RCC 7860 (cell line): ENCODE results near the gene JHY.

Source experiments
- DNase-seq: peaks from one replicate; pipeline ENCODE4 v3.0.0-alpha.2; 2015; ENCODE audit warnings: low spot score
- FAIRE-seq: peaks from 2 replicates; lab custom pipeline; 2012; peaks lifted over from hg19 to GRCh38; lab: Jason Lieb, UNC

The JHY gene

DNA sequence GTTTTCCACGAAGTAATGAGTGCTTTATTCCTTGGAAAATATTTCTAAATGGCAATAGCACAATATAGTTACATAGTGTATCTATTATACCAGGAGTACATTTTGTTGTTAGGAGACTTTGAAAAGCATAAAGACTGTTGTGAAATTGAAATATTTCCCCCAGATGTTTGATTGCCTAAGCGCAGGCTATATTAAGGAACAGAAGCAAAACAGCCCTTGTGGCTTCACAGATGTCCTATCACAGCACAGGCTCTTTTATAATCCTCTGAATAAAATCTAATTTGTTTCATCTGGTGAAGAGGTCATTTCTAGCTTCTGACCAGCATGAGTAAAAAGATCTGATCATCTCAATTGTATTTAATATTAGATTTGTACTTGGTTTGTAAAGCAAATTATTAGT is 50.9 kb downstream of the JHY start:
- FAIRE-seq = no peak
- DNase-seq = no peak

DNA sequence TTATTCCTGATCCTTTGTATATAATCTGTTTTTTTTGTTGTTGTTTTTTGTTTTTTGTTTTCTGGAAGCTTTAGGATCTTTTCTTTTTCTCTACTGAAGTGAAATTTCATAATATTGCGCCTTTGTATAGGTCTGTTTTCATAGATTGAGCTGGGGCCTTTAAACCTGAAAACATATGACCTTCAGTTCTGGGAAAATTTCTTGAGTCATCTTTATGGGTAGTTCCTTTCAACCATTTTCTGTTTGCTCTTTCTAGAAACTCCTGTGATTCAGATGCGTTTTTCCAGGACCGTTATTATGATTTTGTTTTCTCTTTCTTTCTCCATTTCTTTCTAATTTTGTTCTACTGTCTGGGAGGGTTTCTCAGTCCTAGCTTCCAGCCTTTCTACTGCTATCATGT is 55.4 kb downstream of the JHY start:
- no peak for DNase-seq
- FAIRE-seq = no peak

GRCh38 chr11:122938557-122938956 is 56.0 kb downstream of the JHY start:
- DNase-seq (no peak), FAIRE-seq (no peak)

DNA sequence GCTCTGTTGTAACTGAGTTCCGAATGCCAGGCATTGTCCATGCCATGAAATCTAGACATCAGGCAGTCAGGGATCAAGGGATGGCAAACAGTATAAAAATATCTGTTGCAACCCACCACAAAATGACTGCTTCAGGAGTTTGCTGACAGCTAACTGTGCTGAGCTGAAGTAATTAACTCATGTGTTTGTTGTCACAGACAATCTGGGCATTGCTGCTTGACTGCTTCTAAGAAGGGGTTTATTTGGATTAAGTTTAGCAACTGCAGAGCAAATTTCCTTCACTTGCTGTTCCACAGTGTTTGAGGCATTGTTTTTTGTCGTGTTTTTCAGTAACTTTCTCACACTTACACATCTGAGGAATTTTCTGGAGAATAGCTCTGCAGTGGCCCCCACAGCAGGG is 68.7 kb downstream of the JHY start:
- DNase-seq (no peak), FAIRE-seq (no peak)

GRCh38 chr11:122954455-122954854 is 71.9 kb downstream of the JHY start:
- FAIRE-seq (no peak), DNase-seq (no peak)

DNA sequence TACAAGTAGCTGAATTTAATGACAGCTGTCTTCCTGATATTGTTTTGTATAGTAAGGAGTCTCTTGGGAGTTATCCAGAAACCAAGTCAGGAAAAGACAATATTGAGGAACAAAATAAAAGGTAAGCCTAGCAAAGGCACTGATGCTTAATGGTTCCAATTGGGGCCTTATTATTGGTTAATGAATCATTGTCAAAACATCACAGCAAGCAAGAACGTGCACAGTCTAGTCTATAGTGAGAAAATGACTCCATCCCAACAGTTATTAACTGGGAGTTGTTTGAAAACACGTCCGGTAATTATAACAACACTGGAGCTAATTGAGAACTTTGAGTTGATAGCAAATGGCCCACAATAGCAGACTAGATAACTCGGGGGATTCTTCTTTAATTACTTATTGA is 81.4 kb downstream of the JHY start:
- FAIRE-seq (no peak), DNase-seq (no peak)

DNA sequence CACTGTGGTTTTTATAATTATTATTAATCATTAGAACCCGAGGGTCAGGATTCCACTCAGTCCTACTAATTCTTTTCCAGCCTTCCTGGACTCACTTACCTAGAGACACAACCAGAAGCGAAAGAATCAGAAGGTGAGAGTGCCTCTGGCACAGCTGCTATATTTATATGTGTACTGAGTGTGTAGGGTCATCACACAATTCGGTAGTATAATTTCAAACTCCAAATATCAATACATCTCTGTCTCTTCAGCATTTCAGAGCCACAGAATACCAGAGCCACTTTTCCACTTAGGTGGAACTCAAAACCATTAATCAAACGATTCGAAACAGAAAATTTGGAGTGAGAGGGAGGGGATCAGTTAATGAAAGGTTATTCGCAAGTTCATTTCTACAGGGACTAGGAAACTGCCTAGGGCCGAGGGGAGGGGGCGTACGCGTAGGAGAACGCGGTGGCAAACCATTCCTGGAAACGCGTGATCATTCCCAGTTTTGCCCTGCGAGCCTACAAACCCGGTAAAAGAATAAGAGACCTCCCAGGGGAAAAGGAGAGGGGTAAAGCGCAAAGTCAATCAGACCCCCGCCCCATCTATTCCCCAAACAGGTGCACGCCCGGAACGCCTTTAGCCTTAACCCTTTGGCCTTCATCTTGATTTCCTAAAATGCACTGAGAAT is 93.6 kb downstream of the JHY start:
- no peak for DNase-seq
- FAIRE-seq = no peak

GRCh38 chr11:122976734-122977469 is 94.3 kb downstream of the JHY start:
- DNase-seq = no peak
- no peak for FAIRE-seq

DNA sequence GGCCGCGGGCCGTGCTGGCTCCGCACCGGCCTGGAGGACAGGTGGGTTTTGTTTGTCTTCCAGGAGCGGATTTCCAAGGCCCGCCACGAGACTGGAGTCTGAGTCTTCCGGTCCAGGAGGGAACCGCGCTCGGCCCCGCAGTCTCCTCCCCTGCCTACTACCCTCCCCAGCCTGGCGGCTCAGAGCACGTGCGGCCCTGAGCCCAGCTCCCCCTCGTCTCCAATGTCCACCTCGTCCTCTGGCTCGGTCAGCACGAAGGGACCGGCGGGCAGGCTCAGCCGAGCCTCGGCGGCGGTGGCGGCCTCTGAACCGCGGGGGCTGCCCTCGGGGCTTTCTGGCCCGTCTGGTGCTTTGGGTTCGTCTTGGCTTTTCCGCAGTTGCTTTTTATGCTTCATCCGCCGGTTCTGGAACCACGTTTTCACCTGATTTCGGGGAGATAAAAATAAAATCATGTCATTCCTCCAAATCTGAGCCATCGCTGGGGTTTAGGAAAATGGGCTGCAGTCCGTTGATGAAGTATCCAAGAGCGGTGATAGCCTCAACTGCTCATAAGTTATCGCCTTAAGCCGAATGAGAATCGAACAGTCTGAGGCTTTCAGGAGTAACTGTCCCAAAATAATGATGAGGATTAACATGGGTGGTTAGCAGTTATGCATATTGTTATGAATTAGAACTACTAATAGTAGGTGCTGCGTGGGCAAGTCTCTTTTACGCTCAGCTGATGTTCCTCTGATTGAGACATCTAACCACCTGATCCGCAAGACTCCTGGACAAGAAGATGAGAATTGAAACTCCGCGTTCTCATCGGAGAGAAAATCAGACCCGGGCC is 95.1 kb downstream of the JHY start:
- no peak for FAIRE-seq
- DNase-seq = no peak

DNA sequence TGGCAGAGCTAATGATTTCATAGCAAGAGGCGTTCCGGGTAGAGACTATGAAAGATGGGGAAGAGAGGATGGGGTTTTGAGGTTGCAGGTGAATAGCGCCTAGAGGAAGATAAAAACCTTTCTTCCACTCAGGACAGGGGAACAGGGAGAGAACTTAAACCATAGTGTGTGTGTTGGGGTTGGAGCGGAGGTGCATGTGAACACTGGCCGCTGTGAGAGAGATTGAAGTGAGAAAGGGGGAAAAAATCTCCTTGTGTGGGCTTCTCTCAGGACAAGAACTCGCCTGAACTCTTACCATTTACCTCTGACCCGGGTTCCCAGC is 95.7 kb downstream of the JHY start:
- DNase-seq (no peak), FAIRE-seq (no peak)

DNA sequence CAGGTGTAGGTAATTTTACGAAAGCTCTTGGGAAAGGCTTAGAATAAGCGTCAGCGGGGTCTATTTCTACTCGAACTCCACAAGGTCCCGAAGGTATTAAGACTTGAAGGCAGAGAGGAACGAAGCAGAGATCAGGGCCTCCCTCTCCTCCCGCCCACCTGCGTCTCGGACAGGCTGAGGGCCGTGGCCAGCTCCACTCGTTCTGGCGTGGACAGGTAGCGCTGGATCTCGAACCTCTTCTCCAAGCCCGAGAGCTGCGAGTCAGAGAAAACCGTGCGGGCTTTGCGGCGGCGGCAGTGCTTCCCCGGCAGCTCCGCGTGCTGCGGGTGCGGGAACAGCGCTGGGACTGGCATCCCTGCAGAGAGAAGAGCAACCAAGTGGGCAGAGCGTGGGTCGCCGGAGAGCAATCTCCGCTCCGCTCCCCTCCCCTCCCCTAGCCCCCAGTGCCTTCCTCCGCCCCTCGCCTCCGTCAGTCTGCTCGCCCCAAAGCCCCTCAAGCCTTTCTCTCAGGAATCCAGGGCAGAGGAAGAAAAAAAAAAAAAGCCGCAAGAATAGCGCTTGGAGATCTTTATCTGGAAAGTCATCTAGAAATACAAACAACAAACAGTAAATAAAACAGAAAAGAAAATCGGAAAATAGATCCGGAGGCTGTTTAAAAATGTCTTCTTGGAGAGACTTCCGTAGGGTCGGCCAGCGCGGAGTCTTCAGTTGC is 96.7 kb downstream of the JHY start:
- FAIRE-seq = no peak
- DNase-seq = no peak

GRCh38 chr11:122979815-122980595 is 97.4 kb downstream of the JHY start:
- DNase-seq (no peak), FAIRE-seq (no peak)

GRCh38 chr11:122981388-122982264 is 99.1 kb downstream of the JHY start, which contains the start of gene BSX:
TSS of gene BSX (minus strand) at chr11:122981834. CDS start at chr11:122981671, 163 bp downstream.
- FAIRE-seq = no peak

DNA sequence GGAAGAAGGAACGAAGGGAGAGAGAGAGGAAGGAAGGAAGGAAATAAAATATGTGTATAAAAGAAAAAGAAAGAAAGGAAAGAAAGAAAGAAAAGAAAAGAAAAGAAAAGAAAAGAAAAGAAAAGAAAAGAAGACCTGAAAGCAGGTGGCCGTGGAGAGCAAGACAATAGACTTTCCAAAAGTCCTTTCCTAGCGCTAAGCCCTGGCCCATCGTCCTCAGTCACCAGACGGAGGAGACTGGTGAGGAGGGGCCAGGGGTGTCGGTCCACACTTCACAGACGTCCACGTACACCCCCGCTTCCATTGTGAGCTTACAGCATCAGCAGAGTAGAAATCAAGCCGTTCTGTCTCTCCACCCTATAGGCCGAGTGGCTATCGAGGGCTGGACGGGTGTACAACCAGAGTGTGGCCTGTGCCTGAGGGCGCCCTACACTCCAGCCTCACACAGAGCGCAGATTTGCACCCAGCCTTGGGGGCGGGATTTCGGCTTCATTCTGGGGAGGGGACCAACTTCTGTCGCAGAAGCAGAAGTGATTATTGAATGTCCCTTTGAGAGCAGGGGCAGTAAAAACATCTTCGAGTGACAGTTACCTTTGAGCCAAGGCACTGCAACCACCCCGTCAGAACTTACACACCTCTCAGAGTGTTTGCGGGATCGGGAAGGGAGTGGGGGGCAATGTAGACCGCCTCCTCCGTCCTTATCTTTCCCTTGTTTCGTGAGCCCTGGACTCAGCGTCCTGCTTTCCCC is 101.1 kb downstream of the JHY start:
- DNase-seq = no peak
- FAIRE-seq = no peak

More at GRCh38 chr11:122981388-122982264, 99.1 kb downstream of the JHY start, which contains the start of gene BSX:
- DNase-seq = no peak

DNA sequence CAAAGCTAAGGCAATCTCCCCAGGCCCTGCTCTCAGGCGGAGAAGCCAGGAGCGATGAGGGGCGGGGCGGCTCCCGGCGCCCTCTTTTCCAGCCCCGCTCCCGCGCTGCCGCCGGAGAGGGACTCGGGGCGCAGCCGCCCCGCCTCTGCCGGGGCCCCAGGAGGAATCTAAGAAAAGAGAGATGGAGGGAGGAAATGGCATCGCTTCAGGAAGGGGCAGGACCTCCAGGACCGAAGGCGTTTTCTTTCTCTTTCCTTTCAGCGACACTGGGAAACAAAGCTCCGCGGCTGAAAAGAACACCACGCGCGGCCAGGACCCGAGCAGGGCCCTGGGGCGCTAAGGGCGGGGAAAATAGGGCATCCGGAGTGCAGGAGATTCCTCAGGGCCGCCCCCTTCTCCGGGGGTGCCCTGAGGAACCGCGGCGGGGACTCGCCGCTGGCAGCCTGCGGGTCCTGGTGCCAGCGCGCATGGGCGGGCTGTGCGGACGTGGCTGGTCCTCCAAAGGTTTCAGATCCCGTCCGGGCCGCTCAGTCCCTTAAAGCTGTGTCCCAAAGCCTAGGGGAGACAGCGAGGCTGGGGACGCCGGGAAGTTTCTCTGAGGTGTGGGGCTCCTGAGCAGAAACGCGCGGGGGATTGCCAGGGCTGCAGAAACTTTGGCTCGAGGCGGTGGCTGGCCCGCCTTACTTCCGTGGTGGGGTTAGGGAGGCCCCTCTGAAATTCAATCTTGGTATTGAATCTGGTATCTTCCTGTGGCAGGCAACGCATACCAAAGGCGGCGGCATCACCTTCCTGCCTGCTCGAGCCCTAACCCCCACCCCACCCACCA is 101.8 kb downstream of the JHY start:
- DNase-seq (no peak), FAIRE-seq (no peak)

GRCh38 chr11:122995526-122995925 is 113.0 kb downstream of the JHY start:
- DNase-seq = no peak

GRCh38 chr11:122998727-122999366 is 116.3 kb downstream of the JHY start:
- FAIRE-seq = no peak

More at GRCh38 chr11:122995526-122995925, 113.0 kb downstream of the JHY start:
- no peak for FAIRE-seq

More at GRCh38 chr11:122998727-122999366, 116.3 kb downstream of the JHY start:
- DNase-seq = no peak
